ENCODE measurements around the gene GJA3.

GRCh38 chr13:20150561-20150960 is 10.3 kb downstream of the GJA3 start:
- TF ChIP-seq POLR2A (IDR thresholded peaks at IDR 0.05) (no peak), CTCF (IDR thresholded peaks at IDR 0.05) (no peak)
